ENCODE measurements around the gene FOXP1. TPM values are rescaled to one million over a fixed set of nuclear protein-coding genes. Genes with fewer than 3 reads are reported as not detected.
A peak's percentile ranks its signal among the peaks of the same experiment; 100 is the strongest.

FOXP1 gene
- total RNA-seq, 2 donors from 2014 or later, result 41.7 to 94.3 TPM

GRCh38 chr3:71171247-71171646 is 412.3 kb downstream of the FOXP1 start:
- H3K4me3 ChIP-seq (ENCODE audit: low read length), result no peak overlapping the region

DNA sequence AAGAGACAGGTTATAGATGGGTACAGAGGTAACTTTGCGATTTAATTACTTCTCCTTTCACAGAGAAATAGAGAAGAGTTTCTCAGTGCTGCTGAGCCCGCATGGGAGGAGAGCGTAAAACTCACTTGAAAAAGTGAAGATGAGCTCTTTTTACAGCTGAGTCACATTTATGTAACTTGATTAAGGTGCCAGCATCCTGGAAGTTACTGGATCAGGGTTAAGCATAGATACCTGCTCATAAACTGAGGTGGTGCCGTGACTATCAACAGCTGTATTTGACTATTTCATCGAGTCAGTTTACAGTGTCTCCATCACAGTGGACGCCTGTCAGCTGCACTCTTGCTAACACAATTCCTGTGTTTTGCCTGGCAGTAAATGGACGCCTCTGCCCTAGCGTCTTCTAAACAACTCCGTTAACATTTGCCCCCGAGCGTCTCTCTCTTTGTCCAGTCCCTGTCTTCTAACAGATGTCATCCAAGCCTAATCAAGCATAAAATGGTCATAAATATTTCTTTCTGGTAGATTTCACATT is 414.6 kb downstream of the FOXP1 start:
- no peak overlapping the region for H3K9ac ChIP-seq (ENCODE audit: extremely low read depth, low read length, poor library complexity, severe bottlenecking)
- peaks cover 19% of the 10 kb centered on the region for H3K36me3 Mint-ChIP-seq (ENCODE audit: low read depth)
- H3K4me1 ChIP-seq (ENCODE audit: control insufficient read depth, insufficient read depth, low read length), result peaks cover 25% of the 10 kb centered on the region
- H3K27ac ChIP-seq (ENCODE audit: low read depth, low read length), result no peak overlapping the region
- peak overlapping the region; percentile 38 for H3K4me3 ChIP-seq (ENCODE audit: low read length)
- H3K9me3 Mint-ChIP-seq, result no peaks in the 10 kb centered on the region
- H3K27me3 ChIP-seq (ENCODE audit: control insufficient read depth, insufficient read depth, low read length, poor library complexity, severe bottlenecking), result no peaks in the 10 kb centered on the region
- peak overlapping the region; percentile 18 for H3K27ac Mint-ChIP-seq
- H3K4me3 Mint-ChIP-seq, result peak overlapping the region; percentile 7
- WGBS, 2 experiments (ENCODE audit: insufficient coverage in 1 of 2, insufficient read length in 1 of 2), result 72 to 87% methylated on average over 10 to 11 of the region's 11 CpGs
- TF ChIP-seq, protein P1, sequence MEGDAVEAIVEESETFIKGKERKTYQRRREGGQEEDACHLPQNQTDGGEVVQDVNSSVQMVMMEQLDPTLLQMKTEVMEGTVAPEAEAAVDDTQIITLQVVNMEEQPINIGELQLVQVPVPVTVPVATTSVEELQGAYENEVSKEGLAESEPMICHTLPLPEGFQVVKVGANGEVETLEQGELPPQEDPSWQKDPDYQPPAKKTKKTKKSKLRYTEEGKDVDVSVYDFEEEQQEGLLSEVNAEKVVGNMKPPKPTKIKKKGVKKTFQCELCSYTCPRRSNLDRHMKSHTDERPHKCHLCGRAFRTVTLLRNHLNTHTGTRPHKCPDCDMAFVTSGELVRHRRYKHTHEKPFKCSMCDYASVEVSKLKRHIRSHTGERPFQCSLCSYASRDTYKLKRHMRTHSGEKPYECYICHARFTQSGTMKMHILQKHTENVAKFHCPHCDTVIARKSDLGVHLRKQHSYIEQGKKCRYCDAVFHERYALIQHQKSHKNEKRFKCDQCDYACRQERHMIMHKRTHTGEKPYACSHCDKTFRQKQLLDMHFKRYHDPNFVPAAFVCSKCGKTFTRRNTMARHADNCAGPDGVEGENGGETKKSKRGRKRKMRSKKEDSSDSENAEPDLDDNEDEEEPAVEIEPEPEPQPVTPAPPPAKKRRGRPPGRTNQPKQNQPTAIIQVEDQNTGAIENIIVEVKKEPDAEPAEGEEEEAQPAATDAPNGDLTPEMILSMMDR (conservative IDR thresholded peaks at IDR 0.05), result no peak
- H3K27me3 Mint-ChIP-seq (ENCODE audit: insufficient read depth), result no peaks in the 10 kb centered on the region
- H3K9me3 ChIP-seq (ENCODE audit: control insufficient read depth, low read length), result no peaks in the 10 kb centered on the region
- H3K4me1 Mint-ChIP-seq, result peaks cover 74% of the 10 kb centered on the region
- H3K36me3 ChIP-seq (ENCODE audit: control insufficient read depth, insufficient read depth, low read length), result no peaks in the 10 kb centered on the region
- DNase-seq, result no peak

More at GRCh38 chr3:71171247-71171646, 412.3 kb downstream of the FOXP1 start:
- no peak overlapping the region for H3K27ac Mint-ChIP-seq
- H3K27me3 Mint-ChIP-seq (ENCODE audit: insufficient read depth), result no peaks in the 10 kb centered on the region
- H3K36me3 Mint-ChIP-seq (ENCODE audit: low read depth), result peaks cover 10% of the 10 kb centered on the region
- no peak for DNase-seq
- H3K36me3 ChIP-seq (ENCODE audit: control insufficient read depth, insufficient read depth, low read length), result no peaks in the 10 kb centered on the region
- H3K9ac ChIP-seq (ENCODE audit: extremely low read depth, low read length, poor library complexity, severe bottlenecking), result no peak overlapping the region
- H3K27me3 ChIP-seq (ENCODE audit: control insufficient read depth, insufficient read depth, low read length, poor library complexity, severe bottlenecking), result no peaks in the 10 kb centered on the region
- H3K4me1 Mint-ChIP-seq, result peaks cover 78% of the 10 kb centered on the region
- H3K9me3 ChIP-seq (ENCODE audit: control insufficient read depth, low read length), result no peaks in the 10 kb centered on the region
- H3K27ac ChIP-seq (ENCODE audit: low read depth, low read length), result no peak overlapping the region
- peaks cover 26% of the 10 kb centered on the region for H3K4me1 ChIP-seq (ENCODE audit: control insufficient read depth, insufficient read depth, low read length)
- WGBS, 2 experiments (ENCODE audit: insufficient coverage in 1 of 2, insufficient read length in 1 of 2), result 94 to 97% methylated on average over 5 to 7 of the region's 7 CpGs
- no peaks in the 10 kb centered on the region for H3K9me3 Mint-ChIP-seq
- H3K4me3 Mint-ChIP-seq, result no peak overlapping the region
- TF ChIP-seq, protein P1 (conservative IDR thresholded peaks at IDR 0.05), result no peak

- Histone ChIP-seq H3K4me1 (ENCODE audit: control insufficient read depth, insufficient read depth, low read length) (peaks cover 19% of the 10 kb centered on the region), H3K9me3 (ENCODE audit: control insufficient read depth, low read length) (no peaks in the 10 kb centered on the region), H3K9ac (ENCODE audit: extremely low read depth, low read length, poor library complexity, severe bottlenecking) (no peak overlapping the region), H3K36me3 (ENCODE audit: control insufficient read depth, insufficient read depth, low read length) (no peaks in the 10 kb centered on the region), H3K4me3 (ENCODE audit: low read length) (no peak overlapping the region), H3K27ac (ENCODE audit: low read depth, low read length) (no peak overlapping the region), H3K27me3 (ENCODE audit: control insufficient read depth, insufficient read depth, low read length, poor library complexity, severe bottlenecking) (no peaks in the 10 kb centered on the region)
- Mint-ChIP-seq H3K4me3 (no peak overlapping the region), H3K27ac (no peak overlapping the region), H3K9me3 (no peaks in the 10 kb centered on the region), H3K4me1 (peaks cover 67% of the 10 kb centered on the region), H3K27me3 (ENCODE audit: insufficient read depth) (no peaks in the 10 kb centered on the region), H3K36me3 (ENCODE audit: low read depth) (peaks cover 19% of the 10 kb centered on the region)
- TF ChIP-seq, protein P1 (conservative IDR thresholded peaks at IDR 0.05), result no peak
- no peak for DNase-seq
- 94 to 96% methylated on average over 4 to 5 of the region's 6 CpGs for WGBS, 2 experiments (ENCODE audit: insufficient coverage in 1 of 2, insufficient read length in 1 of 2)
Observed at GRCh38 chr3:71168121-71168721, 415.3 kb downstream of the FOXP1 start.
